GM15510 (cell line): Measurements from ENCODE around the gene AGL.

Source experiments
- POLR2A ChIP-seq: IDR thresholded peaks from 3 replicates; pipeline ENCODE4 v1.6.1; 2011; ENCODE audit warnings: borderline replicate concordance; ENCODE audit not compliant: insufficient read length; ENCODE audit errors: extremely low read depth

Gene AGL

GRCh38 chr1:99917214-99917613 lies 67.1 kb downstream of the AGL start:
- TF ChIP-seq POLR2A = no peak

GRCh38 chr1:99919220-99919619 lies 69.1 kb downstream of the AGL start:
- TF ChIP-seq POLR2A = no peak

GRCh38 chr1:99934801-99935200 lies 84.6 kb downstream of the AGL start:
- no peak for TF ChIP-seq POLR2A

- TF ChIP-seq POLR2A = no peak
Observed at GRCh38 chr1:99935534-99935933, 85.4 kb downstream of the AGL start.

GRCh38 chr1:99936071-99936470 lies 85.9 kb downstream of the AGL start:
- TF ChIP-seq POLR2A = no peak

GRCh38 chr1:99942723-99943122 lies 92.6 kb downstream of the AGL start:
- TF ChIP-seq POLR2A = no peak

GRCh38 chr1:99943223-99943794 lies 93.1 kb downstream of the AGL start:
- TF ChIP-seq POLR2A = no peak

- TF ChIP-seq POLR2A = no peak
Observed at GRCh38 chr1:99944192-99944591, 94.0 kb downstream of the AGL start.

- no peak for TF ChIP-seq POLR2A
Observed at GRCh38 chr1:99945174-99945573, 95.0 kb downstream of the AGL start.

GRCh38 chr1:99950486-99950885 lies 100.3 kb downstream of the AGL start:
- TF ChIP-seq POLR2A = no peak

- no peak for TF ChIP-seq POLR2A
Observed at GRCh38 chr1:99952522-99952921, 102.4 kb downstream of the AGL start.

- no peak for TF ChIP-seq POLR2A
Observed at GRCh38 chr1:99955375-99955774, 105.2 kb downstream of the AGL start.

GRCh38 chr1:99956755-99957154 lies 106.6 kb downstream of the AGL start:
- TF ChIP-seq POLR2A = no peak

GRCh38 chr1:99957818-99958217 lies 107.7 kb downstream of the AGL start:
- TF ChIP-seq POLR2A = no peak

- no peak for TF ChIP-seq POLR2A
Observed at GRCh38 chr1:99963041-99963795, 113.1 kb downstream of the AGL start.

GRCh38 chr1:99964806-99965205 lies 114.6 kb downstream of the AGL start:
- no peak for TF ChIP-seq POLR2A
